Ovary (tissue), 9 donors: Measurements from ENCODE around the gene USP47. TPM values are rescaled to one million over a fixed set of nuclear protein-coding genes. Genes with fewer than 3 reads are reported as not detected.

ENCODE experiments used
- DNase-seq, 5 donors: peaks; one replicate each; pipeline ENCODE4 v3.0.0-alpha.2; 2019 to 2020
- H3K27ac ChIP-seq, 2 donors: fragments of 200-600 bp; one replicate each; pipeline versions ENCODE4 v1.5.1 to v1.8.0; 2019 to 2022
- H3K27me3 ChIP-seq: fragments of 200-600 bp; one replicate; pipeline ENCODE4 v1.8.0; 2022
- H3K36me3 ChIP-seq: fragments of 200-600 bp; sonication (generic); one replicate; pipeline ENCODE4 v1.5.1; 2019
- H3K4me1 ChIP-seq: one replicate; pipeline ENCODE4 v1.8.1; 2013; ENCODE audit warnings: mild to moderate bottlenecking, moderate library complexity; ENCODE audit not compliant: insufficient read depth
- H3K4me3 ChIP-seq: fragments of 200-600 bp; sonication (generic); one replicate; pipeline ENCODE4 v1.5.1; 2017
- H3K9me3 ChIP-seq, 2 donors: fragments of 200-600 bp in 1 of 2; sonication (generic) in 1 of 2; one replicate each; pipeline versions ENCODE4 v1.5.1 to v1.8.1; 2013 to 2019; ENCODE audit warnings: mild to moderate bottlenecking in 1 of 2, moderate library complexity in 1 of 2
- CTCF ChIP-seq, 3 donors: fragments of 450-650 bp in 2 of 3; fragments of 200-600 bp in 1 of 3; IDR thresholded peaks; one replicate each; pipeline versions ENCODE4 v1.5.1 to v1.8.0; 2016 to 2022; ENCODE audit warnings: antibody characterized with exemption in 3 of 3, mild to moderate bottlenecking in 1 of 3
- EP300 ChIP-seq: sonication (generic); formaldehyde crosslinking; IDR thresholded peaks from one replicate; pipeline ENCODE4 v1.6.1; 2017; ENCODE audit warnings: antibody characterized with exemption
- POLR2A ChIP-seq: fragments of 450-650 bp; IDR thresholded peaks from one replicate; pipeline ENCODE4 v1.6.1; 2017; ENCODE audit warnings: antibody characterized with exemption, mild to moderate bottlenecking, moderate library complexity
- WGBS, 3 donors: extraction: QIAGEN DNeasy Blood & Tissue Kit in 1 of 3; methylation state at CpG; one replicate each; pipeline versions ENCODE4 v1.1.5 to v1.1.7; 2013 to 2017; 5-methylcytosine and 5-hydroxymethylcytosine counted together
- intact Hi-C, 4 donors: fragments of 100-400 bp; cut with DNase I; formaldehyde crosslinking; loops; one replicate each; pipeline versions ENCODE4 v1.11.0 to v1.15.1; 2022 to 2023
- polyA plus RNA-seq, 2 donors: library from polyadenylated mRNA; stranded (reverse); fragments of 200-250 nt in 1 of 2; fragments of 350-450 nt in 1 of 2; fragmentation: Illumina TruSeq in 1 of 2; extraction: RNeasy Lipid Tissue Mini Kit (QIAGEN cat#74804) in 1 of 2; gene quantifications; one replicate each; pipeline ENCODE4 v1.2.3, GENCODE V29; 2013 to 2014
- total RNA-seq, 7 donors: library from RNA; depleted of rRNA in 2 of 7; stranded (reverse); fragments of >200 nt in 2 of 7; fragmentation: NEBNext Ultra II Directional in 3 of 7; extraction: Animal tissue kit (Norgen Biotek cat#: 25700) in 3 of 7; gene quantifications; one replicate each; pipeline versions ENCODE4 v1.1.0 to v1.2.4, GENCODE V29; 2016 to 2023
- donor health status: DM: no; HTN: no; CAD: no; lungs with moderate emphysema.
- donor health status: DM: no; HTN: no; CAD: no.
- donor health status: Bipolar disorder and iron deficiency.
- donor health status: DM: yes; HTN: yes; CAD: no.
- donor health status: DM: no; HTN: no; CAD: no.
- donor health status: DM: yes; HTN: yes; CAD: no.

USP47 gene
- total and polyA plus RNA-seq, 9 donors: 26.5 to 70.5 (median 51.2) TPM

GRCh38 chr11:11967669-11968510 lies 126.1 kb downstream of the USP47 start:
- intact Hi-C loops: no loop called here
- no peak for DNase-seq
- H3K9me3 ChIP-seq: no peaks in the 10 kb centered on the region
- peaks cover 9% of the 10 kb centered on the region for H3K4me1 ChIP-seq
- H3K27me3 ChIP-seq: no peaks in the 10 kb centered on the region
- no peaks in the 10 kb centered on the region for H3K36me3 ChIP-seq
- TF ChIP-seq POLR2A: no peak
- no peak for TF ChIP-seq CTCF (IDR thresholded peaks at IDR 0.05)
- TF ChIP-seq EP300: no peak
- no peak overlapping the region for H3K4me3 ChIP-seq
- H3K27ac ChIP-seq: no peak overlapping the region
- 92 to 96% (median 96%) methylated on average over 8 to 11 of the region's 11 CpGs for WGBS, 3 donors

GRCh38 chr11:11968511-11969280 lies 126.9 kb downstream of the USP47 start:
- Histone ChIP-seq H3K27me3 (no peaks in the 10 kb centered on the region), H3K4me3 (no peak overlapping the region), H3K4me1 (peaks cover 15% of the 10 kb centered on the region), H3K27ac (no peak overlapping the region), H3K9me3 (no peaks in the 10 kb centered on the region), H3K36me3 (no peaks in the 10 kb centered on the region)
- 76 to 84% (median 78%) methylated on average over 11 of the region's 11 CpGs for WGBS, 3 donors
- no peak for TF ChIP-seq CTCF (IDR thresholded peaks at IDR 0.05)
- TF ChIP-seq POLR2A: no peak
- no peak for TF ChIP-seq EP300
- intact Hi-C loops: no loop called here
- DNase-seq: no peak

GRCh38 chr11:11969380-11970215 lies 127.8 kb downstream of the USP47 start:
- 86 to 93% (median 93%) methylated on average over 19 of the region's 19 CpGs for WGBS, 3 donors
- intact Hi-C loops: loop anchor here in 1 of 4 donors (5.0 kb wide), 1 partner anchor 38 kb away; the partner anchor contains the start of gene DKK3
- Histone ChIP-seq H3K27ac (no peak overlapping the region), H3K4me3 (no peak overlapping the region), H3K27me3 (no peaks in the 10 kb centered on the region), H3K36me3 (no peaks in the 10 kb centered on the region), H3K4me1 (peaks cover 18% of the 10 kb centered on the region), H3K9me3 (no peaks in the 10 kb centered on the region)
- DNase-seq: no peak
- TF ChIP-seq POLR2A (no peak), EP300 (no peak), CTCF (IDR thresholded peaks at IDR 0.05) (no peak)

GRCh38 chr11:11970556-11970955 lies 128.8 kb downstream of the USP47 start:
- WGBS, 3 donors: 97 to 100% (median 100%) methylated on average over 2 of the region's 2 CpGs
- no peak for DNase-seq
- peaks cover 18% of the 10 kb centered on the region for H3K4me1 ChIP-seq
- no peaks in the 10 kb centered on the region for H3K9me3 ChIP-seq
- H3K27ac ChIP-seq: no peak overlapping the region
- H3K4me3 ChIP-seq: no peak overlapping the region
- no peaks in the 10 kb centered on the region for H3K36me3 ChIP-seq
- intact Hi-C loops: loop anchor here in 1 of 4 donors (5.0 kb wide), 1 partner anchor 37 kb away; the partner anchor contains the start of gene DKK3
- TF ChIP-seq CTCF (IDR thresholded peaks at IDR 0.05) (no peak), EP300 (no peak)
- H3K27me3 ChIP-seq: no peaks in the 10 kb centered on the region
